ENCODE measurements around the gene ANKRD13A. TPM values are rescaled to one million over a fixed set of nuclear protein-coding genes. Genes with fewer than 3 reads are reported as not detected.

ANKRD13A gene
- 277 and 337 TPM in 2 replicates for total RNA-seq (2014; rRNA removed; shearing (Covaris generic); ENCODE audit: low replicate concordance)

DNA sequence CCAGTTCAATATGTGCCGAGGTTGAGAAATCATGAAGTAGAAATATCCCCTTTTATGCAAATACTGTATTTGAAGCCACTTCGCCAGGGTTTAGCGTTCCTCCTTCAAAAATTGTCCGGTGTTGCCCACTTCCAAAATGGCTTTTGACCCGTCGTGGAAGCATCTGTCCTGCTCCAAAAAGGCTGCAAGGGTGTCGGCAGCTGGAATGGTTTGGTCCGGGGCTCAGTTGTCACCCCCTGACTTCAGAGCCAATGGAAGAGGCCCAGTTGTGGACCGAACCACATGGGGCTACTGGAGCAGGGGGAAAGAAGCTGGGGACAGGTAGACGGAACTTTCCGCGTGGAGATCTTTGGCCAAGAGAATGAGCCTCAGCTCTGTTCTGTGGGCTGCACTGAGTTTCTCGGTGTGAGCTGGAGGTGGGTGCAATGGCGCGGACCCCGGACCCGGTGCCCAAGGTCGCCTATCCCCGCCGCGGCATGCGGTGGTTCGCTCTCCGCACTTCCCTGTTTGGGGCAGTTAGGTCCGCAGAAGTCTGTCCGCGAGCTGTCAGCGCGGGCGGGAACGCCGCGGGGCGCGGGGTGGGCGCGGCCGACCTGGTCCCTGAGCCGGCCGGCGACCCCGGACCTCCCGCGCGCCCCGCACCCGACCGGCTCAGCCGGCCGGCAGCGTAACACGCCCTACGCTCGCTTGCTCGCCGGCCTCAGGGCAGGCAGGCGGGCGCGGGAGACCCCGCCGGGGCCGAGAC, at the start of gene ANKRD13A:
Gene ANKRD13A, plus strand, starts transcription at position 527 of the 745 bp plus-strand sequence. CDS start 259 bp downstream, outside the sequence.
- Histone ChIP-seq H3K9me2 (replicated peaks; ENCODE audit: insufficient read depth, low read length) (no peaks in the 10 kb centered on the region), H3K36me3 (ENCODE audit: insufficient read depth, low read length) (peaks cover 9% of the 10 kb centered on the region; the same call in 1 of the 2 replicates), H3K4me1 (ENCODE audit: low read length) (peaks cover 65% of the 10 kb centered on the region), H4K20me1 (ENCODE audit: insufficient read depth, low read depth, low read length) (peaks cover 4% of the 10 kb centered on the region; the same call in 1 of the 2 replicates), H3K9ac (ENCODE audit: low read length) (peak within 1 kb of the TSS; percentile 91), H3K27ac (ENCODE audit: low read length) (peak within 1 kb of the TSS; percentile 87), H3K4me3 (ENCODE audit: low read length) (peak within 1 kb of the TSS; percentile 97), H3K4me2 (ENCODE audit: low read depth, low read length, poor library complexity, severe bottlenecking) (peak within 1 kb of the TSS; percentile 84), H3K9me3 (ENCODE audit: low read length) (no peaks in the 10 kb centered on the region), H2AFZ (ENCODE audit: low read length) (peak within 1 kb of the TSS; percentile 70; the same call in 1 of the 2 replicates), H3K27me3 (ENCODE audit: low read length) (no peaks in the 10 kb centered on the region), H3K79me2 (ENCODE audit: low read length) (peaks cover 75% of the 10 kb centered on the region)
- DNase-seq, result peak; percentile 97

DNA sequence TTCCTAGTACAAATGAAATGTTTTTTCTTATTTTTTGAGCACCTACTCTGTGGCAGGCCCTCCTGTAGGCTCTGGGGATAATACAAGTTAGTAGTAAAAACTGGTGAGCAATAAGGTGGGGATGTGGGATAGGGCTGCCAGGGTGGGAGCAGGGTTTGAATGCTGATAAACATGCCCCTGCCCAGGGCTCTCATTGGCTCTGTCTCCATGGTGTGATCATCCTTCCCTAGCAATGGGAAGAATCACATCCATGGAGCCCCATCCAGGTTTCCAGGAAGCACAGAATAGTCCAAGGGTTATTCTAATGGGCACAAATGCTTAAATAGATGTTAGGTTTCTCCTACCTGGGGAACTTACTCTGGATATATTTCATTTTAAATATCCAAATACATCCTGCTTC, 48.6 kb upstream of the ANKRD13A start:
- DNase-seq, result no peak
- H3K79me2 ChIP-seq (ENCODE audit: low read length), result peaks cover 16% of the 10 kb centered on the region
- no peaks in the 10 kb centered on the region for H3K9me2 ChIP-seq (replicated peaks; ENCODE audit: insufficient read depth, low read length)
- H3K4me2 ChIP-seq (ENCODE audit: low read depth, low read length, poor library complexity, severe bottlenecking), result no peak overlapping the region
- peaks cover 14% of the 10 kb centered on the region for H3K4me1 ChIP-seq (ENCODE audit: low read length)
- no peaks in the 10 kb centered on the region for H3K27me3 ChIP-seq (ENCODE audit: low read length)
- no peak overlapping the region for H2AFZ ChIP-seq (ENCODE audit: low read length)
- peaks cover 57% of the 10 kb centered on the region; the same call in 1 of the 2 replicates for H3K36me3 ChIP-seq (ENCODE audit: insufficient read depth, low read length)
- H4K20me1 ChIP-seq (ENCODE audit: insufficient read depth, low read depth, low read length), result no peaks in the 10 kb centered on the region
- no peak overlapping the region for H3K9ac ChIP-seq (ENCODE audit: low read length)
- no peak overlapping the region for H3K27ac ChIP-seq (ENCODE audit: low read length)
- no peak overlapping the region for H3K4me3 ChIP-seq (ENCODE audit: low read length)
- H3K9me3 ChIP-seq (ENCODE audit: low read length), result no peaks in the 10 kb centered on the region

DNA sequence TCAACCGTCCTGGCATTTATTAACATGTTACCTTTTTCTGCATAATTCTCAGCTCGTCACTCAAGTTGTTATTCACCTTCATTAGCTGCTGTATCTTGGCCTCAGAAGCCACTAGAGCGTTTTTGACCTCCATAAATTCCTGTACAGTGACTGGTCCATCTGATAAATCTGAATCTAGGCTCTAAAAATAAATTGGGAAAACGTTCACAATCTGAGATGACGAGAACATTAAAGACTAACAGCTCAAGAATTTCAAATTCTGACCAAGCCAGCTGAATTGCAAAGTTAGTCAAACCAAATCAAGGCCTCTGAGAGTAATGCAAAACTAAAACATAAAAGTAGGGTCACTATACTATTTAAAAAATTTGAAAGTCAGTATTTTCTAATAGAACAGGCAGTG, 48.1 kb upstream of the ANKRD13A start:
- peaks cover 14% of the 10 kb centered on the region for H3K4me1 ChIP-seq (ENCODE audit: low read length)
- no peak overlapping the region for H3K27ac ChIP-seq (ENCODE audit: low read length)
- no peak overlapping the region for H2AFZ ChIP-seq (ENCODE audit: low read length)
- H3K4me2 ChIP-seq (ENCODE audit: low read depth, low read length, poor library complexity, severe bottlenecking), result no peak overlapping the region
- no peak overlapping the region for H3K4me3 ChIP-seq (ENCODE audit: low read length)
- no peaks in the 10 kb centered on the region for H4K20me1 ChIP-seq (ENCODE audit: insufficient read depth, low read depth, low read length)
- peaks cover 13% of the 10 kb centered on the region for H3K79me2 ChIP-seq (ENCODE audit: low read length)
- H3K9me2 ChIP-seq (replicated peaks; ENCODE audit: insufficient read depth, low read length), result no peaks in the 10 kb centered on the region
- no peaks in the 10 kb centered on the region for H3K27me3 ChIP-seq (ENCODE audit: low read length)
- no peak overlapping the region for H3K9ac ChIP-seq (ENCODE audit: low read length)
- no peak for DNase-seq
- peaks cover 55% of the 10 kb centered on the region for H3K36me3 ChIP-seq (ENCODE audit: insufficient read depth, low read length)
- H3K9me3 ChIP-seq (ENCODE audit: low read length), result no peaks in the 10 kb centered on the region

DNA sequence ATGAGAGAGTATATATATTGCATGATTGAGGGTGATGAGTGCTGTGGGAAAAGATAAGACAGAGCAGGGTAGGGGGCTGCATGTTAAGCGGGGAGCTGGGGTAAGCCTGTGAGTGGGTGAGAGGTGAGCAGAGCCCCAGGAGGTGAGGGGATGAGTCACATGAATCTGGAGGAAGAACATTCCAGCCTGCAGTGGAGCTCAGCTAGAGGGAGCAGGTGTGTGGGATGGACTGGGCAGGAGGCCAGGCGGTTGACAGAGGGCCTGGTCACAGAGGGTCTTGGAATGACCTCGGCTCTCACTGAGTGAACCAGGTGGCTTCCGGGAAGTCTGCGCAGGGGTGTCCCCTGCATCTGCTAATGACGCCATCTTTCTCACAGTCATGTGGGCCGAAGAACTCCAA, 47.5 kb upstream of the ANKRD13A start:
- Histone ChIP-seq H3K9ac (ENCODE audit: low read length) (no peak overlapping the region), H4K20me1 (ENCODE audit: insufficient read depth, low read depth, low read length) (no peaks in the 10 kb centered on the region), H3K4me2 (ENCODE audit: low read depth, low read length, poor library complexity, severe bottlenecking) (no peak overlapping the region), H3K27ac (ENCODE audit: low read length) (no peak overlapping the region), H3K36me3 (ENCODE audit: insufficient read depth, low read length) (peaks cover 54% of the 10 kb centered on the region), H3K79me2 (ENCODE audit: low read length) (peaks cover 8% of the 10 kb centered on the region), H3K27me3 (ENCODE audit: low read length) (no peaks in the 10 kb centered on the region), H2AFZ (ENCODE audit: low read length) (no peak overlapping the region), H3K9me2 (replicated peaks; ENCODE audit: insufficient read depth, low read length) (no peaks in the 10 kb centered on the region), H3K9me3 (ENCODE audit: low read length) (no peaks in the 10 kb centered on the region), H3K4me3 (ENCODE audit: low read length) (no peak overlapping the region), H3K4me1 (ENCODE audit: low read length) (peaks cover 14% of the 10 kb centered on the region)
- no peak for DNase-seq

GRCh38 chr12:109952160-109952858, 46.9 kb upstream of the ANKRD13A start:
- DNase-seq, result no peak

GRCh38 chr12:109952873-109953272, 46.4 kb upstream of the ANKRD13A start:
- H3K4me2 ChIP-seq (ENCODE audit: low read depth, low read length, poor library complexity, severe bottlenecking), result no peak overlapping the region
- no peak overlapping the region for H2AFZ ChIP-seq (ENCODE audit: low read length)
- no peak overlapping the region for H3K9ac ChIP-seq (ENCODE audit: low read length)
- no peaks in the 10 kb centered on the region for H3K9me2 ChIP-seq (replicated peaks; ENCODE audit: insufficient read depth, low read length)
- no peaks in the 10 kb centered on the region for H3K27me3 ChIP-seq (ENCODE audit: low read length)
- no peaks in the 10 kb centered on the region for H3K9me3 ChIP-seq (ENCODE audit: low read length)
- H3K4me3 ChIP-seq (ENCODE audit: low read length), result no peak overlapping the region
- peaks cover 3% of the 10 kb centered on the region; the same call in 1 of the 2 replicates for H3K79me2 ChIP-seq (ENCODE audit: low read length)
- peaks cover 43% of the 10 kb centered on the region for H3K36me3 ChIP-seq (ENCODE audit: insufficient read depth, low read length)
- no peaks in the 10 kb centered on the region for H4K20me1 ChIP-seq (ENCODE audit: insufficient read depth, low read depth, low read length)
- peaks cover 7% of the 10 kb centered on the region for H3K4me1 ChIP-seq (ENCODE audit: low read length)
- no peak for DNase-seq
- no peak overlapping the region for H3K27ac ChIP-seq (ENCODE audit: low read length)

More at GRCh38 chr12:109952160-109952858, 46.9 kb upstream of the ANKRD13A start:
- Histone ChIP-seq H3K9ac (ENCODE audit: low read length) (no peak overlapping the region), H3K36me3 (ENCODE audit: insufficient read depth, low read length) (peaks cover 49% of the 10 kb centered on the region), H3K9me2 (replicated peaks; ENCODE audit: insufficient read depth, low read length) (no peaks in the 10 kb centered on the region), H3K27me3 (ENCODE audit: low read length) (no peaks in the 10 kb centered on the region), H3K4me2 (ENCODE audit: low read depth, low read length, poor library complexity, severe bottlenecking) (no peak overlapping the region), H3K79me2 (ENCODE audit: low read length) (peaks cover 4% of the 10 kb centered on the region; the same call in 1 of the 2 replicates), H3K9me3 (ENCODE audit: low read length) (no peaks in the 10 kb centered on the region), H4K20me1 (ENCODE audit: insufficient read depth, low read depth, low read length) (no peaks in the 10 kb centered on the region), H3K4me1 (ENCODE audit: low read length) (peaks cover 12% of the 10 kb centered on the region), H3K27ac (ENCODE audit: low read length) (no peak overlapping the region), H3K4me3 (ENCODE audit: low read length) (no peak overlapping the region), H2AFZ (ENCODE audit: low read length) (no peak overlapping the region)

- peaks cover 3% of the 10 kb centered on the region; the same call in 1 of the 2 replicates for H3K79me2 ChIP-seq (ENCODE audit: low read length)
- no peaks in the 10 kb centered on the region for H3K9me2 ChIP-seq (replicated peaks; ENCODE audit: insufficient read depth, low read length)
- H3K36me3 ChIP-seq (ENCODE audit: insufficient read depth, low read length), result peaks cover 42% of the 10 kb centered on the region
- H3K9ac ChIP-seq (ENCODE audit: low read length), result no peak overlapping the region
- H3K4me3 ChIP-seq (ENCODE audit: low read length), result no peak overlapping the region
- H3K9me3 ChIP-seq (ENCODE audit: low read length), result no peaks in the 10 kb centered on the region
- H3K4me1 ChIP-seq (ENCODE audit: low read length), result no peaks in the 10 kb centered on the region
- no peak for DNase-seq
- no peaks in the 10 kb centered on the region for H3K27me3 ChIP-seq (ENCODE audit: low read length)
- H3K27ac ChIP-seq (ENCODE audit: low read length), result no peak overlapping the region
- H3K4me2 ChIP-seq (ENCODE audit: low read depth, low read length, poor library complexity, severe bottlenecking), result no peak overlapping the region
- no peaks in the 10 kb centered on the region for H4K20me1 ChIP-seq (ENCODE audit: insufficient read depth, low read depth, low read length)
- H2AFZ ChIP-seq (ENCODE audit: low read length), result no peak overlapping the region
These were observed 45.6 kb upstream of the ANKRD13A start for GRCh38 chr12:109953656-109954055.

- H3K27me3 ChIP-seq (ENCODE audit: low read length), result no peaks in the 10 kb centered on the region
- no peak overlapping the region for H3K4me2 ChIP-seq (ENCODE audit: low read depth, low read length, poor library complexity, severe bottlenecking)
- DNase-seq, result no peak
- H3K4me3 ChIP-seq (ENCODE audit: low read length), result no peak overlapping the region
- H3K9ac ChIP-seq (ENCODE audit: low read length), result no peak overlapping the region
- no peaks in the 10 kb centered on the region for H4K20me1 ChIP-seq (ENCODE audit: insufficient read depth, low read depth, low read length)
- peaks cover 39% of the 10 kb centered on the region for H3K36me3 ChIP-seq (ENCODE audit: insufficient read depth, low read length)
- H2AFZ ChIP-seq (ENCODE audit: low read length), result no peak overlapping the region
- H3K4me1 ChIP-seq (ENCODE audit: low read length), result no peaks in the 10 kb centered on the region
- H3K9me2 ChIP-seq (replicated peaks; ENCODE audit: insufficient read depth, low read length), result no peaks in the 10 kb centered on the region
- no peaks in the 10 kb centered on the region for H3K79me2 ChIP-seq (ENCODE audit: low read length)
- no peaks in the 10 kb centered on the region for H3K9me3 ChIP-seq (ENCODE audit: low read length)
- H3K27ac ChIP-seq (ENCODE audit: low read length), result no peak overlapping the region
These were observed 40.9 kb upstream of the ANKRD13A start for GRCh38 chr12:109958374-109958773.

Measured in Karpas-422 (cell line).